HG03342 (cell line): ENCODE data around the gene CHD9NB.

ENCODE experiments used
- ATAC-seq: cut with Tn5 transposase; IDR thresholded peaks from one replicate; pipeline ENCODE4 v1.9.1; 2021; ENCODE audit warnings: mild to moderate bottlenecking, moderate library complexity; ENCODE audit not compliant: unreplicated experiment

The CHD9NB gene

GRCh38 chr16:53035176-53035942 is 17.3 kb downstream of the CHD9NB start:
- no peak for ATAC-seq

- ATAC-seq = no peak
Measured at GRCh38 chr16:53034306-53034705, 18.4 kb downstream of the CHD9NB start.

- no peak for ATAC-seq
Measured at GRCh38 chr16:53031323-53031942, 21.3 kb downstream of the CHD9NB start.

- ATAC-seq = no peak
Measured at GRCh38 chr16:53029971-53030370, 22.7 kb downstream of the CHD9NB start.

- peak; percentile 64 for ATAC-seq
Measured at GRCh38 chr16:53024045-53024444, 28.7 kb downstream of the CHD9NB start.

- no peak for ATAC-seq
Measured at GRCh38 chr16:53022374-53022773, 30.3 kb downstream of the CHD9NB start.

GRCh38 chr16:53018834-53019416 is 33.8 kb downstream of the CHD9NB start:
- ATAC-seq = no peak

- ATAC-seq = no peak
Measured at GRCh38 chr16:53014287-53014686, 38.4 kb downstream of the CHD9NB start.

GRCh38 chr16:53007095-53007494 is 45.6 kb downstream of the CHD9NB start:
- ATAC-seq = no peak

- no peak for ATAC-seq
Measured at GRCh38 chr16:52997922-52998321, 54.8 kb downstream of the CHD9NB start.

GRCh38 chr16:52994942-52995341 is 57.8 kb downstream of the CHD9NB start:
- no peak for ATAC-seq

GRCh38 chr16:52993179-52993578 is 59.5 kb downstream of the CHD9NB start:
- ATAC-seq = no peak

- no peak for ATAC-seq
Measured at GRCh38 chr16:52991572-52991971, 61.1 kb downstream of the CHD9NB start.
